ENCODE results near the gene RABL6. TPM values are rescaled to one million over a fixed set of nuclear protein-coding genes. Genes with fewer than 3 reads are reported as not detected.
"Not testable (repeated sequence)": the region's sequence is repeated elsewhere in the genome, so short reads cannot be mapped to it uniquely, and the experiment has no call there.

RABL6 gene
- total RNA-seq, 5 donors from 2014 or later (not counting 1 experiment from before 2014, with no cell fraction given): 60.5 to 86.7 (median 82.8) TPM

GRCh38 chr9:136787690-136788400, 19.9 kb upstream of the RABL6 start:
- Histone ChIP-seq H3K4me3 (ENCODE audit: control insufficient read depth in 1 of 2, extremely low read depth in 1 of 2, low read length in 1 of 2) (no peak overlapping the region), H3K27me3 (replicated peaks in 1 of 2; ENCODE audit: control insufficient read depth in 2 of 2, extremely low read depth in 1 of 2, insufficient read depth in 2 of 2, low read length in 1 of 2) (peaks cover 0 to 4% of the 10 kb centered on the region in 2 experiments), H3K27ac (ENCODE audit: low read length) (no peak overlapping the region), H3K9me3 (no peaks in the 10 kb centered on the region), H3K36me3 (ENCODE audit: control insufficient read depth in 2 of 2, extremely low read depth in 1 of 2, insufficient read depth in 1 of 2, low read length in 1 of 2) (peaks cover 0 to under 1% of the 10 kb centered on the region in 2 donors), H3K4me1 (ENCODE audit: control insufficient read depth in 1 of 2, extremely low read depth in 1 of 2, insufficient read depth in 2 of 2, low read length in 2 of 2) (peaks cover 7 to 34% of the 10 kb centered on the region in 2 experiments)
- ATAC-seq (replicated peaks in 1 of 4): no peak
- ChIA-PET POLR2A (interaction anchor here in 1 of 2 donors (0.6 kb wide), 1 partner anchor 247 kb away, joined by 3 read pairs; no protein-coding TSS in a partner anchor), CTCF (interaction anchor here in 1 of 2 donors (0.6 to 1.1 kb wide), 3 partner anchors 178 to 309 kb away, joined by 3 to 9 read pairs (median 7); no protein-coding TSS in a partner anchor)
- peak overlapping the region in 1 of 2 donors; percentile 25 for H3K27ac Mint-ChIP-seq
- peaks cover 12 to 25% (median 17%) of the 10 kb centered on the region in 3 donors for H3K4me1 Mint-ChIP-seq
- 16% methylated on average over 9 of the region's 21 CpGs for WGBS (ENCODE audit: insufficient coverage)
- peaks cover 0 to 3% of the 10 kb centered on the region in 2 donors for H3K27me3 Mint-ChIP-seq
- no peaks in the 10 kb centered on the region for H3K9me3 Mint-ChIP-seq
- no peak overlapping the region for H3K4me3 Mint-ChIP-seq
- H3K36me3 Mint-ChIP-seq: no peaks in the 10 kb centered on the region
- peak in 31 of 35 experiments; percentile 34 to 88 (median 54) for DNase-seq

GRCh38 chr9:136788644-136789522, 18.9 kb upstream of the RABL6 start:
- H3K27ac Mint-ChIP-seq: peak overlapping the region in 1 of 2 donors; percentile 24

GRCh38 chr9:136789523-136789937, 18.2 kb upstream of the RABL6 start:
- DNase-seq (no peak), ATAC-seq (replicated peaks in 1 of 4) (no peak)
- Mint-ChIP-seq H3K27ac (no peak overlapping the region), H3K9me3 (no peaks in the 10 kb centered on the region), H3K4me1 (peaks cover 12 to 28% (median 20%) of the 10 kb centered on the region in 3 donors), H3K4me3 (no peak overlapping the region), H3K36me3 (peaks cover 5% of the 10 kb centered on the region), H3K27me3 (peaks cover 0 to 3% of the 10 kb centered on the region in 2 donors)
- Histone ChIP-seq H3K36me3 (ENCODE audit: control insufficient read depth in 2 of 2, extremely low read depth in 1 of 2, insufficient read depth in 1 of 2, low read length in 1 of 2) (peaks cover 0 to 7% of the 10 kb centered on the region in 2 donors), H3K4me3 (ENCODE audit: control insufficient read depth in 1 of 2, extremely low read depth in 1 of 2, low read length in 1 of 2) (no peak overlapping the region), H3K4me1 (ENCODE audit: control insufficient read depth in 1 of 2, extremely low read depth in 1 of 2, insufficient read depth in 2 of 2, low read length in 2 of 2) (peaks cover 7 to 36% of the 10 kb centered on the region in 2 experiments), H3K9me3 (no peaks in the 10 kb centered on the region), H3K27ac (ENCODE audit: low read length) (no peak overlapping the region), H3K27me3 (replicated peaks in 1 of 2; ENCODE audit: control insufficient read depth in 2 of 2, extremely low read depth in 1 of 2, insufficient read depth in 2 of 2, low read length in 1 of 2) (peaks cover 0 to 4% of the 10 kb centered on the region in 2 experiments)
- ChIA-PET POLR2A (no interaction called here), CTCF (interaction anchor here in 1 of 2 donors (0.7 kb wide), 1 partner anchor 246 kb away, joined by 4 read pairs; no protein-coding TSS in a partner anchor)
- 86% methylated on average over 1 of the region's 3 CpGs for WGBS (ENCODE audit: insufficient coverage)

More at GRCh38 chr9:136788644-136789522, 18.9 kb upstream of the RABL6 start:
- POLR2A ChIA-PET; ATAC-seq (replicated peaks in 1 of 4); H3K4me3 Mint-ChIP-seq; H3K36me3 Mint-ChIP-seq; H3K27me3 Mint-ChIP-seq; H3K9me3 Mint-ChIP-seq; H3K4me3 ChIP-seq (ENCODE audit: control insufficient read depth in 1 of 2, extremely low read depth in 1 of 2, low read length in 1 of 2); H3K27ac ChIP-seq (ENCODE audit: low read length); H3K27me3 ChIP-seq (replicated peaks in 1 of 2; ENCODE audit: control insufficient read depth in 2 of 2, extremely low read depth in 1 of 2, insufficient read depth in 2 of 2, low read length in 1 of 2); H3K36me3 ChIP-seq (ENCODE audit: control insufficient read depth in 2 of 2, extremely low read depth in 1 of 2, insufficient read depth in 1 of 2, low read length in 1 of 2); H3K9me3 ChIP-seq: not testable (repeated sequence)
- CTCF ChIA-PET: interaction anchor here in 1 of 2 donors (0.7 to 1.1 kb wide), 3 partner anchors 55 to 246 kb away, joined by 3 to 4 read pairs (median 3); no protein-coding TSS in a partner anchor
- H3K4me1 ChIP-seq (ENCODE audit: control insufficient read depth in 1 of 2, extremely low read depth in 1 of 2, insufficient read depth in 2 of 2, low read length in 2 of 2): peaks cover 7 to 36% of the 10 kb centered on the region in 2 experiments
- H3K4me1 Mint-ChIP-seq: peaks cover 12 to 28% (median 20%) of the 10 kb centered on the region in 3 donors
- 71% methylated on average over 4 of the region's 27 CpGs for WGBS (ENCODE audit: insufficient coverage)
- DNase-seq: peak in 1 of 35 experiments; percentile 0

- H3K27ac Mint-ChIP-seq: peak within 1 kb of the TSS; percentile 89 to 91
- peak within 1 kb of the TSS; percentile 78 to 82 (median 80) for H3K4me3 Mint-ChIP-seq
- Histone ChIP-seq H3K36me3 (ENCODE audit: control insufficient read depth in 2 of 2, extremely low read depth in 1 of 2, insufficient read depth in 1 of 2, low read length in 1 of 2) (peaks cover 0 to 7% of the 10 kb centered on the region in 2 donors), H3K4me3 (ENCODE audit: control insufficient read depth in 1 of 2, extremely low read depth in 1 of 2, low read length in 1 of 2) (peak within 1 kb of the TSS; percentile 75 to 86), H3K27ac (ENCODE audit: low read length) (peak within 1 kb of the TSS; percentile 97), H3K9me3 (no peaks in the 10 kb centered on the region), H3K4me1 (ENCODE audit: control insufficient read depth in 1 of 2, extremely low read depth in 1 of 2, insufficient read depth in 2 of 2, low read length in 2 of 2) (peaks cover 7 to 40% of the 10 kb centered on the region in 2 experiments), H3K27me3 (replicated peaks in 1 of 2; ENCODE audit: control insufficient read depth in 2 of 2, extremely low read depth in 1 of 2, insufficient read depth in 2 of 2, low read length in 1 of 2) (peaks cover 0 to 4% of the 10 kb centered on the region in 2 experiments)
- POLR2A ChIA-PET: interaction anchor here (0.5 to 0.6 kb wide), 2 partner anchors 95 to 450 kb away, joined by 3 read pairs; no protein-coding TSS in a partner anchor
- H3K4me1 Mint-ChIP-seq: peaks cover 12 to 29% (median 21%) of the 10 kb centered on the region in 3 donors
- ATAC-seq (replicated peaks in 1 of 4) (peak; percentile 87 to 91 (median 90)), DNase-seq (peak; percentile 98 to 100 (median 100))
- H3K36me3 Mint-ChIP-seq: peaks cover 5% of the 10 kb centered on the region
- CTCF ChIA-PET: interaction anchor here (0.6 to 1.2 kb wide), 7 partner anchors 16 to 398 kb away, joined by 3 to 8 read pairs (median 3); partner anchors contain the start of gene TRAF2 (in 1 of the 2)
- peaks cover 0 to 3% of the 10 kb centered on the region in 2 donors for H3K27me3 Mint-ChIP-seq
- no peaks in the 10 kb centered on the region for H3K9me3 Mint-ChIP-seq
- under 1% methylated on average over 66 of the region's 70 CpGs for WGBS (ENCODE audit: insufficient coverage)
Measured at GRCh38 chr9:136790640-136791515, 16.9 kb upstream of the RABL6 start, which contains the start of gene TMEM141. TSS of gene TMEM141 (plus strand) at chr9:136791344. CDS start at chr9:136791371, 27 bp downstream.

- under 1% methylated on average over 26 of the region's 29 CpGs for WGBS (ENCODE audit: insufficient coverage)
- CTCF ChIA-PET: interaction anchor here in 1 of 2 donors (0.5 to 1.0 kb wide), 4 partner anchors 27 to 886 kb away, joined by 3 to 6 read pairs (median 3); partner anchors contain the start of gene AJM1
Measured at GRCh38 chr9:136791516-136792276, 16.1 kb upstream of the RABL6 start.

More at GRCh38 chr9:136791516-136792276, 16.1 kb upstream of the RABL6 start:
- peak overlapping the region; percentile 97 for H3K27ac ChIP-seq (ENCODE audit: low read length)
- DNase-seq (peak; percentile 40 to 78 (median 63)), ATAC-seq (replicated peaks in 1 of 4) (peak; percentile 12 to 29 (median 16))
- peaks cover 5% of the 10 kb centered on the region for H3K36me3 Mint-ChIP-seq
- no peaks in the 10 kb centered on the region for H3K9me3 ChIP-seq
- H3K27me3 ChIP-seq (replicated peaks in 1 of 2; ENCODE audit: control insufficient read depth in 2 of 2, extremely low read depth in 1 of 2, insufficient read depth in 2 of 2, low read length in 1 of 2): no peaks in the 10 kb centered on the region
- H3K36me3 ChIP-seq (ENCODE audit: control insufficient read depth in 2 of 2, extremely low read depth in 1 of 2, insufficient read depth in 1 of 2, low read length in 1 of 2): peaks cover 0 to 7% of the 10 kb centered on the region in 2 donors
- no peaks in the 10 kb centered on the region for H3K9me3 Mint-ChIP-seq
- H3K27me3 Mint-ChIP-seq: peaks cover 0 to 3% of the 10 kb centered on the region in 2 donors
- peak overlapping the region; percentile 75 to 86 for H3K4me3 ChIP-seq (ENCODE audit: control insufficient read depth in 1 of 2, extremely low read depth in 1 of 2, low read length in 1 of 2)
- peaks cover 20 to 37% (median 30%) of the 10 kb centered on the region in 3 donors for H3K4me1 Mint-ChIP-seq
- peaks cover 7 to 45% of the 10 kb centered on the region in 2 experiments for H3K4me1 ChIP-seq (ENCODE audit: control insufficient read depth in 1 of 2, extremely low read depth in 1 of 2, insufficient read depth in 2 of 2, low read length in 2 of 2)
- peak overlapping the region; percentile 89 to 91 for H3K27ac Mint-ChIP-seq
- peak overlapping the region; percentile 78 to 82 (median 80) for H3K4me3 Mint-ChIP-seq
- POLR2A ChIA-PET: interaction anchor here in 1 of 2 donors (0.6 kb wide), 1 partner anchor 432 kb away, joined by 10 read pairs; no protein-coding TSS in a partner anchor

Measured in T-cell (primary cell).